Natural killer cell (primary cell): ENCODE data around the gene GRIA2. TPM values are rescaled to one million over a fixed set of nuclear protein-coding genes. Genes with fewer than 3 reads are reported as not detected.

Experiments
- ATAC-seq, 3 donors: fragments of 150-1000 bp in 2 of 3; fragments of 200-7000 bp in 1 of 3; cut with Tn5 transposase; 1 replicate in 1 of 3; 2 replicates in 2 of 3; pipeline ENCODE4 v1.10.0; 2021; ENCODE audit warnings: mild to moderate bottlenecking in 2 of 3, moderate library complexity in 2 of 3
- DNase-seq, 2 donors: peaks; one replicate each; pipeline versions ENCODE4 v3.0.0 to v3.0.0-alpha.2; 2013 to 2021; ENCODE audit warnings: mixed read lengths in 1 of 2
- H3K27ac ChIP-seq: one replicate; pipeline ENCODE4 v1.5.1; 2013; ENCODE audit warnings: mild to moderate bottlenecking, low read length
- H3K27me3 ChIP-seq: one replicate; pipeline ENCODE4 v1.6.1; 2013; ENCODE audit warnings: low read length; ENCODE audit not compliant: control insufficient read depth, insufficient read depth
- H3K36me3 ChIP-seq: one replicate; pipeline ENCODE4 v1.6.1; 2013; ENCODE audit warnings: low read length; ENCODE audit not compliant: control insufficient read depth, insufficient read depth
- H3K4me1 ChIP-seq: one replicate; pipeline ENCODE4 v1.6.1; 2013; ENCODE audit warnings: low read length; ENCODE audit not compliant: control insufficient read depth, insufficient read depth
- H3K4me3 ChIP-seq: one replicate; pipeline ENCODE4 v1.5.1; 2013; ENCODE audit warnings: low read length
- H3K9me3 ChIP-seq: one replicate; pipeline ENCODE4 v1.6.1; 2013; ENCODE audit warnings: low read length; ENCODE audit not compliant: control insufficient read depth, insufficient read depth
- H3K27ac Mint-ChIP-seq, 2 donors: one replicate each; pipeline ENCODE4 v1.8.0; 2022; ENCODE audit warnings: mild to moderate bottlenecking in 2 of 2, mixed read lengths in 2 of 2, moderate library complexity in 1 of 2
- H3K27me3 Mint-ChIP-seq, 2 donors: one replicate each; pipeline ENCODE4 v1.8.0; 2022; ENCODE audit warnings: low read depth in 2 of 2, mixed read lengths in 2 of 2
- H3K36me3 Mint-ChIP-seq: one replicate; pipeline ENCODE4 v1.8.0; 2022; ENCODE audit warnings: mixed read lengths
- H3K4me1 Mint-ChIP-seq, 2 donors: one replicate each; pipeline ENCODE4 v1.8.0; 2022; ENCODE audit warnings: mixed read lengths in 2 of 2
- H3K4me3 Mint-ChIP-seq: one replicate; pipeline ENCODE4 v1.8.0; 2022; ENCODE audit warnings: mild to moderate bottlenecking, moderate library complexity, mixed read lengths
- H3K9me3 Mint-ChIP-seq, 2 donors: one replicate each; pipeline ENCODE4 v1.8.0; 2022; ENCODE audit warnings: mixed read lengths in 2 of 2
- WGBS: methylation state at CpG from one replicate; pipeline ENCODE4 v1.1.7; 2013; ENCODE audit warnings: missing lambda C conversion rate; ENCODE audit not compliant: insufficient coverage; 5-methylcytosine and 5-hydroxymethylcytosine counted together
- intact Hi-C: fragments of 100-400 bp; cut with micrococcal nuclease; formaldehyde crosslinking; loops from one replicate; pipeline ENCODE4 v1.14.2; 2022
- total RNA-seq, 4 donors: library from RNA; stranded (reverse); fragments of 120-200 nt in 1 of 4; gene quantifications; one replicate each; pipeline versions ENCODE4 v1.2.3 to v1.2.4, GENCODE V29; 2013 to 2022
- TF ChIP-seq, protein P1 (sequence below): fragments of 200-600 bp; IDR thresholded peaks from one replicate; pipeline ENCODE4 v1.8.0; 2022; ENCODE audit warnings: antibody characterized with exemption

Gene GRIA2
- total RNA-seq, 3 donors from 2014 or later (not counting 1 experiment from before 2014, with no cell fraction given), result not detected

DNA sequence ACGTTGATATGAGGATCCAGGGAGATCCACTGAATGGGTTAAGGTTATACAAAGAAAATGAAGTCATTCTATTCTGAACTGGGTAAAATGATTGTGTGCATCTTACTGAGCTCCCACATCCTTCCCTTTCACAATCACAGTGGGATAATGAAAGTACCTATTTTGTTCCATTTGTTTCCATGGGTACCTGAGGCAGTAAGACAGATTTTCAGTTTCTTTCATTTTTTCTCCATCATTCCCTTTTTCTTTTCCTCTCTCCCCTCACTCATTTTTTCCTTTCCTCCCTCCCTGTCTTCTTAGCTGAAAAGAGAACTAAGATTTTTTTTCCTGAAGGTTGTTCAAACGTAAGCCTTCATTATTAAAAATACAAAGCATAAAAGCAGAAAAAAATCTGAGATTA, 4.6 kb downstream of the GRIA2 start:
- H3K4me3 Mint-ChIP-seq, result no peak overlapping the region
- Histone ChIP-seq H3K4me3 (no peak overlapping the region), H3K36me3 (no peaks in the 10 kb centered on the region), H3K27me3 (peaks cover 7% of the 10 kb centered on the region), H3K27ac (no peak overlapping the region), H3K4me1 (no peaks in the 10 kb centered on the region), H3K9me3 (peaks cover 13% of the 10 kb centered on the region)
- peaks cover 2% of the 10 kb centered on the region for H3K36me3 Mint-ChIP-seq
- no peak overlapping the region for H3K27ac Mint-ChIP-seq
- peaks cover 2 to 4% of the 10 kb centered on the region in 2 donors for H3K9me3 Mint-ChIP-seq
- TF ChIP-seq, protein P1, sequence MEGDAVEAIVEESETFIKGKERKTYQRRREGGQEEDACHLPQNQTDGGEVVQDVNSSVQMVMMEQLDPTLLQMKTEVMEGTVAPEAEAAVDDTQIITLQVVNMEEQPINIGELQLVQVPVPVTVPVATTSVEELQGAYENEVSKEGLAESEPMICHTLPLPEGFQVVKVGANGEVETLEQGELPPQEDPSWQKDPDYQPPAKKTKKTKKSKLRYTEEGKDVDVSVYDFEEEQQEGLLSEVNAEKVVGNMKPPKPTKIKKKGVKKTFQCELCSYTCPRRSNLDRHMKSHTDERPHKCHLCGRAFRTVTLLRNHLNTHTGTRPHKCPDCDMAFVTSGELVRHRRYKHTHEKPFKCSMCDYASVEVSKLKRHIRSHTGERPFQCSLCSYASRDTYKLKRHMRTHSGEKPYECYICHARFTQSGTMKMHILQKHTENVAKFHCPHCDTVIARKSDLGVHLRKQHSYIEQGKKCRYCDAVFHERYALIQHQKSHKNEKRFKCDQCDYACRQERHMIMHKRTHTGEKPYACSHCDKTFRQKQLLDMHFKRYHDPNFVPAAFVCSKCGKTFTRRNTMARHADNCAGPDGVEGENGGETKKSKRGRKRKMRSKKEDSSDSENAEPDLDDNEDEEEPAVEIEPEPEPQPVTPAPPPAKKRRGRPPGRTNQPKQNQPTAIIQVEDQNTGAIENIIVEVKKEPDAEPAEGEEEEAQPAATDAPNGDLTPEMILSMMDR, result no peak
- intact Hi-C loops, result no loop called here
- peaks cover 7 to 16% of the 10 kb centered on the region in 2 donors for H3K27me3 Mint-ChIP-seq
- DNase-seq (no peak), ATAC-seq (no peak)
- no peaks in the 10 kb centered on the region for H3K4me1 Mint-ChIP-seq
- WGBS, result no CpG with 5 or more reads among the region's 2 CpGs

DNA sequence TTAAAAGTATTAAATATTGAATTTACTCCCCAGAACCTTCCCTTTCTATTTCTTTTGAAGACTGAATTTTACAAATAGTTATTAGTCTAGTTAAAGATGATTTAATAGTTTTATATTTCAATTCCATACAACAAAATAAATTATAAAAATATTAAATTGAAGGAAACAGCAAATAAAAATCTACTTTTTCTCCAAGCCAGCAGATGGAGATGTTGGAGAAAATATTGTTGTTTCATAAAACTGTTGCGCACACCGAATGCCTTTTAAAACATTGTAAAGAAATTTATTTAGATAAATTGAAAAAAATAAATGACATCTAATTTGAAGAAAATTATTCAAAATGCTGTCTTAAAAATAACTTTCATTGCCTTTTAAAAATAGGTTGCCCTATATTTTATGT, 5.5 kb downstream of the GRIA2 start:
- no peak overlapping the region for H3K27ac ChIP-seq

DNA sequence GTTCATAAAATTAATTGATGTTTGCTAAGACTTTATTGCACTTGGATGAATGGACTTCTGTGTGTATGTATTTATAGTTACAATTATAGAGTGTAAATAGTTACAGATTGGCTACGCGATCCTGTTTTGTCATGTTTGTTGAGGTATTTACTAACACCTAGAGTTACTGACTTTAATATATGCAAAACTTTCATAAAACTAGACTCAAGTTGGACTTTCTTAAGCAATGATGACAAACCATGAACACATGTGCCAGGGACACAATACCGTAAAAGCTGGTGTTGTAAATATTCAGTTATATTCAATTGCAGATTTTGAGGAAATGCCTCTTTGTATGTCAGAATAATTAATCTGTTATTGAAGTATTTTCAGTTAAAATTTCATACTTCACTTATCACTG, 6.1 kb downstream of the GRIA2 start:
- H3K4me1 Mint-ChIP-seq, result no peaks in the 10 kb centered on the region
- no peak overlapping the region for H3K27ac Mint-ChIP-seq
- no peaks in the 10 kb centered on the region for H3K4me1 ChIP-seq
- H3K36me3 ChIP-seq, result no peaks in the 10 kb centered on the region
- H3K9me3 ChIP-seq, result peaks cover 6% of the 10 kb centered on the region
- no peak overlapping the region for H3K4me3 Mint-ChIP-seq
- intact Hi-C loops, result no loop called here
- H3K27me3 ChIP-seq, result peaks cover 3% of the 10 kb centered on the region
- DNase-seq (no peak), ATAC-seq (no peak)
- peaks cover 4 to 9% of the 10 kb centered on the region in 2 donors for H3K27me3 Mint-ChIP-seq
- TF ChIP-seq, protein P1, result no peak
- peaks cover 4 to 5% of the 10 kb centered on the region in 2 donors for H3K9me3 Mint-ChIP-seq
- no peak overlapping the region for H3K4me3 ChIP-seq
- H3K36me3 Mint-ChIP-seq, result no peaks in the 10 kb centered on the region
- H3K27ac ChIP-seq, result no peak overlapping the region
- 100% methylated on average over 1 of the region's 3 CpGs for WGBS

More for the DNA sequence above, 5.5 kb downstream of the GRIA2 start:
- intact Hi-C loops, result no loop called here
- Mint-ChIP-seq H3K27me3 (peaks cover 7 to 10% of the 10 kb centered on the region in 2 donors), H3K9me3 (peaks cover 4 to 5% of the 10 kb centered on the region in 2 donors), H3K36me3 (no peaks in the 10 kb centered on the region), H3K4me1 (no peaks in the 10 kb centered on the region), H3K4me3 (no peak overlapping the region), H3K27ac (no peak overlapping the region)
- no CpG with 5 or more reads among the region's 2 CpGs for WGBS
- no peak overlapping the region for H3K4me3 ChIP-seq
- peaks cover 10% of the 10 kb centered on the region for H3K9me3 ChIP-seq
- H3K36me3 ChIP-seq, result no peaks in the 10 kb centered on the region
- no peak for DNase-seq
- no peaks in the 10 kb centered on the region for H3K4me1 ChIP-seq
- H3K27me3 ChIP-seq, result peaks cover 7% of the 10 kb centered on the region
- ATAC-seq, result no peak
- TF ChIP-seq, protein P1, result no peak

DNA sequence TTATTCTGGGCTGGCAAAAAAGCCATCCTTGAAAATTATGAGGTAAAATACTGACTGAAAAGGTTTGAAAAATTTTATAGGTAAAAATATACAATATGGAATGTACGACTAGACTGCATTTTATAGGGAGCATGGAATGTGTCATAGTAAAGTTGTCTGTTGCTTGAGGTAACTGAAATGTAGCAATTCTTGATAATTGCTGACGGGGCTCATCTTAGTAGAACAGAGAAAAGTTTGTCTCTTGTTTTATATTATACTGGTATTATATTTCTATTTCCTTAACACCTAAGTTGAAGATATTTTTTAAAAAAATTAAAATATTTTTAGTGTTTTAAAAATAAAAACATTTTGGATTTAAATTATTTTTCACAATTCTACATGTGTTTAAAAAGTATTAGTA, 11.0 kb downstream of the GRIA2 start:
- Histone ChIP-seq H3K36me3 (no peaks in the 10 kb centered on the region), H3K4me1 (no peaks in the 10 kb centered on the region), H3K4me3 (no peak overlapping the region), H3K9me3 (no peaks in the 10 kb centered on the region), H3K27ac (no peak overlapping the region), H3K27me3 (no peaks in the 10 kb centered on the region)
- H3K4me3 Mint-ChIP-seq, result no peak overlapping the region
- H3K27ac Mint-ChIP-seq, result no peak overlapping the region
- TF ChIP-seq, protein P1, result no peak
- 88% methylated on average over 1 of the region's 2 CpGs for WGBS
- H3K9me3 Mint-ChIP-seq, result peaks cover 2 to 3% of the 10 kb centered on the region in 2 donors
- no peaks in the 10 kb centered on the region for H3K36me3 Mint-ChIP-seq
- no peaks in the 10 kb centered on the region for H3K4me1 Mint-ChIP-seq
- intact Hi-C loops, result no loop called here
- ATAC-seq (no peak), DNase-seq (no peak)
- no peaks in the 10 kb centered on the region for H3K27me3 Mint-ChIP-seq
